ENCODE results near the gene SFSWAP.

SFSWAP gene

DNA sequence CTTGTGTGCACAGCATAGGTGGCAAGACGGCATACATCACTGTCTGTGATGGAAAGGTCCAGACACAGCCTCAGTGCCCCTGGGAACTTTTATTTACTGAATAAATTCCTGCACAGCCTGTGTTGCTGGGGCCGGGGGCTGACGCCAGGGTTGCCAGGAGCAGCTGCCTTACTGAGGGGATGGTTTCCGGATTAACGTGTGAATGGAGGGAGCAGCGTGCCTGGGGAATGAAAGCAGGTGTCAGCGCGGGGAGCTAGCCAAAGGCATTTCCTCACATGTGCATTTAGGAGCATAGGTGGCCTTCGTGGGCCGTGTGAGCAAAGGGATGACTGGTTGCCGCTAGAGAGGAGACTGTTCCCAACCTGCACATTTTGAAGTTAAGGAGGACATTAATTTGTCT is 41.6 kb downstream of the SFSWAP start:
- Histone ChIP-seq H4K20me1 (ENCODE audit: insufficient read depth) (no peaks in the 10 kb centered on the region), H3K4me3 (IDR thresholded peaks at IDR 0.05; ENCODE audit: insufficient read depth, low read depth, low read length) (no peak overlapping the region), H3K36me3 (ENCODE audit: insufficient read depth) (peaks cover 4% of the 10 kb centered on the region; the same call in 1 of the 2 replicates), H3K4me2 (no peak overlapping the region), H3K79me2 (ENCODE audit: insufficient read depth, low read depth) (no peaks in the 10 kb centered on the region), H3K9ac (no peak overlapping the region), H3K27ac (no peak overlapping the region), H3K27me3 (ENCODE audit: insufficient read depth, low read depth) (no peaks in the 10 kb centered on the region), H3K4me1 (ENCODE audit: low read depth, poor library complexity, severe bottlenecking) (no peaks in the 10 kb centered on the region), H2AFZ (ENCODE audit: low read depth) (no peak overlapping the region)
- TF ChIP-seq, protein P1, sequence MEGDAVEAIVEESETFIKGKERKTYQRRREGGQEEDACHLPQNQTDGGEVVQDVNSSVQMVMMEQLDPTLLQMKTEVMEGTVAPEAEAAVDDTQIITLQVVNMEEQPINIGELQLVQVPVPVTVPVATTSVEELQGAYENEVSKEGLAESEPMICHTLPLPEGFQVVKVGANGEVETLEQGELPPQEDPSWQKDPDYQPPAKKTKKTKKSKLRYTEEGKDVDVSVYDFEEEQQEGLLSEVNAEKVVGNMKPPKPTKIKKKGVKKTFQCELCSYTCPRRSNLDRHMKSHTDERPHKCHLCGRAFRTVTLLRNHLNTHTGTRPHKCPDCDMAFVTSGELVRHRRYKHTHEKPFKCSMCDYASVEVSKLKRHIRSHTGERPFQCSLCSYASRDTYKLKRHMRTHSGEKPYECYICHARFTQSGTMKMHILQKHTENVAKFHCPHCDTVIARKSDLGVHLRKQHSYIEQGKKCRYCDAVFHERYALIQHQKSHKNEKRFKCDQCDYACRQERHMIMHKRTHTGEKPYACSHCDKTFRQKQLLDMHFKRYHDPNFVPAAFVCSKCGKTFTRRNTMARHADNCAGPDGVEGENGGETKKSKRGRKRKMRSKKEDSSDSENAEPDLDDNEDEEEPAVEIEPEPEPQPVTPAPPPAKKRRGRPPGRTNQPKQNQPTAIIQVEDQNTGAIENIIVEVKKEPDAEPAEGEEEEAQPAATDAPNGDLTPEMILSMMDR (conservative IDR thresholded peaks at IDR 0.05; ENCODE audit: low read depth, low read length), result no peak

DNA sequence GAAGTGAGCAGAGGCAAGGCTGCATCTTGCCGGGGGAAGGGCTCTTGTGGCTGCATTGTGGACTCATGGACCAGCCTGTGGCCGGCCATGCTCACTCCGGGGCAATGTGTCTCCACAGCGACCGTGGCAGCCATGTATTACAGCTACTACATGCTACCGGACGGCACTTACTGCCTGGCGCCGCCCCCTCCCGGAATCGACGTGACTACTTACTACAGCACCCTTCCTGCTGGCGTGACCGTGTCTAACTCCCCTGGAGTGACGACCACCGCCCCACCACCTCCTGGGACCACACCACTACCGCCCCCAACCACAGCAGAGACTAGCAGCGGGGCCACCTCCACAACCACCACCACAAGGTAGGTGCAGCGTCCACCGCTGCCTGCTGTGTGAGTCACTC is 42.1 kb downstream of the SFSWAP start:
- TF ChIP-seq, protein P1 (conservative IDR thresholded peaks at IDR 0.05; ENCODE audit: low read depth, low read length), result no peak
- Histone ChIP-seq H3K27me3 (ENCODE audit: insufficient read depth, low read depth) (no peaks in the 10 kb centered on the region), H3K79me2 (ENCODE audit: insufficient read depth, low read depth) (no peaks in the 10 kb centered on the region), H3K36me3 (ENCODE audit: insufficient read depth) (peaks cover 4% of the 10 kb centered on the region; the same call in 1 of the 2 replicates), H3K4me1 (ENCODE audit: low read depth, poor library complexity, severe bottlenecking) (no peaks in the 10 kb centered on the region), H3K9ac (no peak overlapping the region), H3K4me2 (no peak overlapping the region), H4K20me1 (ENCODE audit: insufficient read depth) (no peaks in the 10 kb centered on the region), H2AFZ (ENCODE audit: low read depth) (no peak overlapping the region), H3K4me3 (IDR thresholded peaks at IDR 0.05; ENCODE audit: insufficient read depth, low read depth, low read length) (no peak overlapping the region), H3K27ac (no peak overlapping the region)

DNA sequence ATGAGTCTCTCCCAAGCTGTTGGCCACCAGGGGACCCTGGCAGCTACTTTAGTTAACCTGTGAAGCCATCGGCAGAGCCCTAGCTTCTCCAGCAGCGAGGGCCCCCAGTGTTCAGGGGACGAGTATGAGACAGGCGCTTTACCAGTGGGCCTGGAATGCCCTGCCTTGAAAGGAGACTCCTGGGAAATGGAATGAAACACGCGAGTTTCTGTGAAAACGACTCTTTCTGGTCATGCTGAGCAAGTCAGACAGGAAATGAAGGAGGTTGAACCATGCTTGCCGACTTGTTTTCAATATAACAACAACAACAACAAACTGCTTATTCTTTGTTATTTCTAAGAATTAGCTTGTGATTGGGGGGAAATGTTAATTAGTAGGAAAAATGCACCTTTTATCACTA is 42.9 kb downstream of the SFSWAP start:
- Histone ChIP-seq H3K36me3 (ENCODE audit: insufficient read depth) (peaks cover 4% of the 10 kb centered on the region; the same call in 1 of the 2 replicates), H3K27ac (no peak overlapping the region), H3K27me3 (ENCODE audit: insufficient read depth, low read depth) (no peaks in the 10 kb centered on the region), H3K4me2 (no peak overlapping the region), H4K20me1 (ENCODE audit: insufficient read depth) (no peaks in the 10 kb centered on the region), H3K4me3 (IDR thresholded peaks at IDR 0.05; ENCODE audit: insufficient read depth, low read depth, low read length) (no peak overlapping the region), H3K9ac (no peak overlapping the region), H3K79me2 (ENCODE audit: insufficient read depth, low read depth) (no peaks in the 10 kb centered on the region), H3K4me1 (ENCODE audit: low read depth, poor library complexity, severe bottlenecking) (no peaks in the 10 kb centered on the region), H2AFZ (ENCODE audit: low read depth) (no peak overlapping the region)
- TF ChIP-seq, protein P1 (conservative IDR thresholded peaks at IDR 0.05; ENCODE audit: low read depth, low read length), result no peak

DNA sequence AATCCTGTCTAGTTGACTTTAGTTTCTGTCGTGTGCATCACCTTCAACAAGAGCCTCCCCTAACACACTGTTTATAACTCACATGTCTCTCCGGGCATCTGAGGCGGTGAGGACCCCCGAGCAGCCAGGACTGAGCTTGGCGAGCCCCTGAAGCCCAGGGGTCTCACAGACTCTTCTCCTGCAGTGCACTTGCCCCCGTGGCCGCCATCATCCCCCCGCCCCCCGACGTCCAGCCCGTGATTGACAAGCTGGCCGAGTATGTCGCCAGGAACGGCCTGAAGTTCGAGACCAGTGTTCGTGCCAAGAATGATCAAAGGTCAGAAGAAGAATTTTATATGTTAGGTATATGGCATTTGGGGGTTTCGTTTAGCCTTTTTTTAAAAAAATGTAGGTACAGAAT is 43.3 kb downstream of the SFSWAP start:
- Histone ChIP-seq H3K4me2 (no peak overlapping the region), H3K9ac (no peak overlapping the region), H3K27me3 (ENCODE audit: insufficient read depth, low read depth) (no peaks in the 10 kb centered on the region), H4K20me1 (ENCODE audit: insufficient read depth) (no peaks in the 10 kb centered on the region), H3K4me3 (IDR thresholded peaks at IDR 0.05; ENCODE audit: insufficient read depth, low read depth, low read length) (no peak overlapping the region), H3K79me2 (ENCODE audit: insufficient read depth, low read depth) (no peaks in the 10 kb centered on the region), H3K4me1 (ENCODE audit: low read depth, poor library complexity, severe bottlenecking) (no peaks in the 10 kb centered on the region), H3K36me3 (ENCODE audit: insufficient read depth) (peaks cover 4% of the 10 kb centered on the region; the same call in 1 of the 2 replicates), H2AFZ (ENCODE audit: low read depth) (no peak overlapping the region), H3K27ac (no peak overlapping the region)
- TF ChIP-seq, protein P1 (conservative IDR thresholded peaks at IDR 0.05; ENCODE audit: low read depth, low read length), result no peak

Measured in KMS-11 (cell line).